Globus pallidus (tissue), 1 donor: ENCODE results near the gene RPS8.
"Not testable (repeated sequence)": the region's sequence is repeated elsewhere in the genome, so short reads cannot be mapped to it uniquely, and the experiment has no call there.

Experiments
- DNase-seq: peaks from one replicate; pipeline ENCODE4 v3.0.0-alpha.2; 2015; ENCODE audit warnings: low spot score

RPS8 gene

GRCh38 chr1:44780583-44781121 lies 5.3 kb downstream of the RPS8 start:
- no peak for DNase-seq

GRCh38 chr1:44783697-44784093 lies 8.4 kb downstream of the RPS8 start:
- no peak for DNase-seq

- DNase-seq = no peak
Measured at GRCh38 chr1:44784094-44785028, 9.0 kb downstream of the RPS8 start.

- DNase-seq = no peak
Measured at GRCh38 chr1:44785029-44785380, 9.7 kb downstream of the RPS8 start.

- no peak for DNase-seq
Measured at GRCh38 chr1:44785501-44786137, 10.3 kb downstream of the RPS8 start.

- no peak for DNase-seq
Measured at GRCh38 chr1:44786138-44786840, 10.9 kb downstream of the RPS8 start.

GRCh38 chr1:44786841-44787426 lies 11.6 kb downstream of the RPS8 start:
- DNase-seq = no peak

- no peak for DNase-seq
Measured at GRCh38 chr1:44787506-44787905, 12.2 kb downstream of the RPS8 start.

GRCh38 chr1:44788120-44788860 lies 12.9 kb downstream of the RPS8 start, which contains the start of gene BEST4:
Gene BEST4, minus strand, starts transcription at chr1:44788170. Its CDS starts 465 bp downstream, at chr1:44787705.
- no peak for DNase-seq

- DNase-seq = no peak
Measured at GRCh38 chr1:44790968-44791801, 15.8 kb downstream of the RPS8 start.

GRCh38 chr1:44792736-44793502 lies 17.6 kb downstream of the RPS8 start:
- DNase-seq = no peak

GRCh38 chr1:44797886-44798285 lies 22.5 kb downstream of the RPS8 start:
- DNase-seq = not testable (repeated sequence)

- DNase-seq = no peak
Measured at GRCh38 chr1:44798481-44799365, 23.4 kb downstream of the RPS8 start.

- DNase-seq = peak; percentile 99
Measured at GRCh38 chr1:44799770-44800584, 24.6 kb downstream of the RPS8 start, which contains the start of gene PLK3. Gene PLK3, plus strand, starts transcription at chr1:44800377. Its CDS starts 87 bp downstream, at chr1:44800464.

GRCh38 chr1:44801491-44802305 lies 26.4 kb downstream of the RPS8 start:
- no peak for DNase-seq

GRCh38 chr1:44802306-44803061 lies 27.1 kb downstream of the RPS8 start:
- peak; percentile 51 for DNase-seq
